K562 (cell line): ENCODE data around the gene UQCRH. TPM values are rescaled to one million over a fixed set of nuclear protein-coding genes. Genes with fewer than 3 reads are reported as not detected.

Experiments used
- ARID1B ChIP-seq: fragments of 450-650 bp; IDR thresholded peaks from 2 replicates; pipeline ENCODE4 v1.6.1; 2016; ENCODE audit warnings: antibody characterized with exemption, mild to moderate bottlenecking, inconsistent platforms
- CREB3L1 ChIP-seq: fragments of 450-650 bp; IDR thresholded peaks from 2 replicates; pipeline ENCODE4 v1.6.1; 2014; ENCODE audit warnings: low read depth, mild to moderate bottlenecking, moderate library complexity, borderline replicate concordance
- DLX4 ChIP-seq: fragments of 250-450 bp; sonication (Bioruptor Pico); IDR thresholded peaks from 2 replicates; pipeline ENCODE4 v1.6.1; 2021; ENCODE audit warnings: mild to moderate bottlenecking
- FOXO4 ChIP-seq: fragments of 450-650 bp; formaldehyde crosslinking; IDR thresholded peaks from 2 replicates; pipeline ENCODE4 v1.4.0; 2020; ENCODE audit warnings: mild to moderate bottlenecking, moderate library complexity
- GABPA ChIP-seq: fragments of 200-800 bp; sonication (Bioruptor generic); conservative IDR thresholded peaks from 2 replicates; pipeline ENCODE4 v1.6.1; 2016; ENCODE audit warnings: low read depth, missing genetic modification characterization, missing compliant biosample characterization
- GATA2 ChIP-seq: sonication (generic); formaldehyde crosslinking; IDR thresholded peaks from 2 replicates; pipeline ENCODE4 v1.4.0; 2020; ENCODE audit warnings: mild to moderate bottlenecking, missing genetic modification reagents
- GTF2A2 ChIP-seq: IDR thresholded peaks from 2 replicates; pipeline ENCODE4 v1.6.1; 2016; ENCODE audit warnings: mild to moderate bottlenecking, missing genetic modification characterization, missing compliant biosample characterization
- MAFF ChIP-seq: IDR thresholded peaks from 2 replicates; pipeline ENCODE4 v1.6.1; 2012; ENCODE audit warnings: low read length, improper control_type of control experiment
- MCM3 ChIP-seq: fragments of 450-650 bp; IDR thresholded peaks from 2 replicates; pipeline ENCODE4 v1.6.1; 2016
- NCOA6 ChIP-seq: fragments of 450-650 bp; IDR thresholded peaks from 2 replicates; pipeline ENCODE4 v1.6.1; 2017; ENCODE audit warnings: mild to moderate bottlenecking
- SMARCB1 ChIP-seq: IDR thresholded peaks from 2 replicates; pipeline ENCODE4 v1.6.1; 2011; ENCODE audit warnings: improper control_type of control experiment, low read depth; ENCODE audit not compliant: insufficient read length
- TCF7 ChIP-seq: sonication (generic); IDR thresholded peaks from 2 replicates; pipeline ENCODE4 v1.6.1; 2016; ENCODE audit warnings: antibody characterized with exemption, borderline replicate concordance
- ZBTB17 ChIP-seq: fragments of 450-650 bp; formaldehyde crosslinking; IDR thresholded peaks from 2 replicates; pipeline ENCODE4 v1.4.0; 2020; ENCODE audit warnings: mild to moderate bottlenecking
- ZNF3 ChIP-seq: fragments of 250-450 bp; sonication (Bioruptor Pico); IDR thresholded peaks from 2 replicates; pipeline ENCODE4 v1.5.0; 2021; ENCODE audit warnings: mild to moderate bottlenecking, moderate library complexity
- ZNF57 ChIP-seq: fragments of 450-650 bp; formaldehyde crosslinking; IDR thresholded peaks from 2 replicates; pipeline ENCODE4 v1.4.0; 2020; ENCODE audit warnings: mild to moderate bottlenecking, moderate library complexity
- polyA plus RNA-seq, 8 experiments: library from polyadenylated mRNA; depleted of rRNA in 4 of 8; stranded (reverse) in 5 of 8; unstranded in 3 of 8; fragments of >200 nt; fragmentation: Nextera tagmentation in 2 of 8; fragmentation: Illumina TruSeq in 1 of 8; extraction: Ambion mirVana in 2 of 8; extraction: Trizol in 1 of 8; gene quantifications; 2 replicates each; pipeline versions ENCODE4 v1.2.1 to v1.2.3, GENCODE V29; 2011 to 2014; ENCODE audit warnings: inconsistent platforms in 1 of 8, missing spikeins in 1 of 8
- total RNA-seq, 7 experiments: library from RNA; depleted of rRNA in 6 of 7; stranded (reverse); fragments of >200 nt in 6 of 7; fragmentation: Illumina TruSeq in 2 of 7; extraction: Trizol in 2 of 7; gene quantifications; 2 replicates each; pipeline versions ENCODE4 v1.2.1 to v1.2.3, GENCODE V29; 2011 to 2021; ENCODE audit warnings: low replicate concordance in 1 of 7
- TF ChIP-seq, protein P1 (sequence below): fragments of 250-450 bp; sonication (Bioruptor Pico); IDR thresholded peaks from 2 replicates; pipeline ENCODE4 v1.9.0; 2021; ENCODE audit warnings: mild to moderate bottlenecking, inconsistent platforms
- TF ChIP-seq, protein P2 (sequence below), 2 experiments: IDR thresholded peaks in 1 of 2; conservative IDR thresholded peaks in 1 of 2; 2 replicates each; pipeline ENCODE4 v1.6.1; 2016; ENCODE audit warnings: low read depth in 2 of 2, mild to moderate bottlenecking in 1 of 2, missing compliant biosample characterization in 1 of 2, missing genetic modification characterization in 1 of 2, moderate library complexity in 1 of 2
- TF ChIP-seq, protein P3 (sequence below): sonication (generic); formaldehyde crosslinking; IDR thresholded peaks from 2 replicates; pipeline ENCODE4 v1.8.0; 2022; ENCODE audit warnings: mild to moderate bottlenecking, missing genetic modification reagents
- TF ChIP-seq, protein P4 (sequence below): sonication (generic); formaldehyde crosslinking; IDR thresholded peaks from 2 replicates; pipeline ENCODE4 v1.8.1; 2023; ENCODE audit warnings: mild to moderate bottlenecking, missing genetic modification reagents

The UQCRH gene
- total and polyA plus RNA-seq, 9 of the 15 experiments (the other 6 are each of a cell fraction or from before 2014, with no cell fraction given), result 1,267 to 5,184 (median 2,410) TPM

DNA sequence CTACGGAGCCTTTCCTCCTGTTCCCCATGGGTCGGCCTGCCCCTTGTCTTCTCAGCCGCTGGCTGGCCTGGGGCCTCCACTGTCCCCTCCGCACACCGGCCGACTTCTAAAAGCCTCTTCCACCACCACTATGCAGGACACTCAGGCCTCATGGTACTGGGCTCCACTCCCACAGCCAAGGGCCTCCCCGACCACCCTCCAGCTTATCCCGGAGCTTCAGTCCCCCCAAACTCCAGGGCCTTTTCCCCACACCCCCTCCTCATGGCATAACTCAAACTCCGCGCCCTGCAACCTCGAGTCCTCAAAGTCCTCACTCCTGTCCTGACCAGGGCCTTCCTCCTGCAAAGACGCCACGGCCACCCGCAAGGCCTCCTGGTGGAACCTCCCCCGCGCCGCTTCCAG lies 2.1 kb upstream of the UQCRH start (continued):
- TF ChIP-seq ARID1B (no peak), GTF2A2 (no peak), MAFF (no peak), SMARCB1 (no peak), GATA2 (CRISPR knock-in tag) (no peak), MCM3 (no peak), ZNF3 (CRISPR knock-in tag) (no peak), GABPA (tag) (no peak), NCOA6 (no peak), FOXO4 (no peak), TCF7 (no peak), DLX4 (CRISPR knock-in tag) (no peak), ZBTB17 (CRISPR knock-in tag) (no peak), ZNF57 (no peak), CREB3L1 (no peak)
- TF ChIP-seq, protein P1, sequence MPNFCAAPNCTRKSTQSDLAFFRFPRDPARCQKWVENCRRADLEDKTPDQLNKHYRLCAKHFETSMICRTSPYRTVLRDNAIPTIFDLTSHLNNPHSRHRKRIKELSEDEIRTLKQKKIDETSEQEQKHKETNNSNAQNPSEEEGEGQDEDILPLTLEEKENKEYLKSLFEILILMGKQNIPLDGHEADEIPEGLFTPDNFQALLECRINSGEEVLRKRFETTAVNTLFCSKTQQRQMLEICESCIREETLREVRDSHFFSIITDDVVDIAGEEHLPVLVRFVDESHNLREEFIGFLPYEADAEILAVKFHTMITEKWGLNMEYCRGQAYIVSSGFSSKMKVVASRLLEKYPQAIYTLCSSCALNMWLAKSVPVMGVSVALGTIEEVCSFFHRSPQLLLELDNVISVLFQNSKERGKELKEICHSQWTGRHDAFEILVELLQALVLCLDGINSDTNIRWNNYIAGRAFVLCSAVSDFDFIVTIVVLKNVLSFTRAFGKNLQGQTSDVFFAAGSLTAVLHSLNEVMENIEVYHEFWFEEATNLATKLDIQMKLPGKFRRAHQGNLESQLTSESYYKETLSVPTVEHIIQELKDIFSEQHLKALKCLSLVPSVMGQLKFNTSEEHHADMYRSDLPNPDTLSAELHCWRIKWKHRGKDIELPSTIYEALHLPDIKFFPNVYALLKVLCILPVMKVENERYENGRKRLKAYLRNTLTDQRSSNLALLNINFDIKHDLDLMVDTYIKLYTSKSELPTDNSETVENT (CRISPR knock-in tag), result peak; percentile 4; the same call in 1 of the 2 replicates
- TF ChIP-seq, protein P2, sequence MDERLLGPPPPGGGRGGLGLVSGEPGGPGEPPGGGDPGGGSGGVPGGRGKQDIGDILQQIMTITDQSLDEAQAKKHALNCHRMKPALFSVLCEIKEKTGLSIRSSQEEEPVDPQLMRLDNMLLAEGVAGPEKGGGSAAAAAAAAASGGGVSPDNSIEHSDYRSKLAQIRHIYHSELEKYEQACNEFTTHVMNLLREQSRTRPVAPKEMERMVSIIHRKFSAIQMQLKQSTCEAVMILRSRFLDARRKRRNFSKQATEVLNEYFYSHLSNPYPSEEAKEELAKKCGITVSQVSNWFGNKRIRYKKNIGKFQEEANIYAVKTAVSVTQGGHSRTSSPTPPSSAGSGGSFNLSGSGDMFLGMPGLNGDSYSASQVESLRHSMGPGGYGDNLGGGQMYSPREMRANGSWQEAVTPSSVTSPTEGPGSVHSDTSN (CRISPR knock-in tag; IDR thresholded peaks at IDR 0.05; ENCODE audit: low read depth), result no peak
- TF ChIP-seq, protein P2 (tag; conservative IDR thresholded peaks at IDR 0.05; ENCODE audit: low read depth), result no peak
- TF ChIP-seq, protein P3, sequence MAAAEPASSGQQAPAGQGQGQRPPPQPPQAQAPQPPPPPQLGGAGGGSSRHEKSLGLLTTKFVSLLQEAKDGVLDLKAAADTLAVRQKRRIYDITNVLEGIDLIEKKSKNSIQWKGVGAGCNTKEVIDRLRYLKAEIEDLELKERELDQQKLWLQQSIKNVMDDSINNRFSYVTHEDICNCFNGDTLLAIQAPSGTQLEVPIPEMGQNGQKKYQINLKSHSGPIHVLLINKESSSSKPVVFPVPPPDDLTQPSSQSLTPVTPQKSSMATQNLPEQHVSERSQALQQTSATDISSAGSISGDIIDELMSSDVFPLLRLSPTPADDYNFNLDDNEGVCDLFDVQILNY (CRISPR knock-in tag), result no peak
- TF ChIP-seq, protein P4, sequence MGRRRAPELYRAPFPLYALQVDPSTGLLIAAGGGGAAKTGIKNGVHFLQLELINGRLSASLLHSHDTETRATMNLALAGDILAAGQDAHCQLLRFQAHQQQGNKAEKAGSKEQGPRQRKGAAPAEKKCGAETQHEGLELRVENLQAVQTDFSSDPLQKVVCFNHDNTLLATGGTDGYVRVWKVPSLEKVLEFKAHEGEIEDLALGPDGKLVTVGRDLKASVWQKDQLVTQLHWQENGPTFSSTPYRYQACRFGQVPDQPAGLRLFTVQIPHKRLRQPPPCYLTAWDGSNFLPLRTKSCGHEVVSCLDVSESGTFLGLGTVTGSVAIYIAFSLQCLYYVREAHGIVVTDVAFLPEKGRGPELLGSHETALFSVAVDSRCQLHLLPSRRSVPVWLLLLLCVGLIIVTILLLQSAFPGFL (CRISPR knock-in tag), result no peak
